ENCODE results near the gene OR13C9.

- TF ChIP-seq GATA2 (IDR thresholded peaks at IDR 0.05; ENCODE audit: low read depth, low read length): no peak
- TF ChIP-seq GATA3 (IDR thresholded peaks at IDR 0.05; ENCODE audit: low read depth, low read length): no peak
Observed at GRCh38 chr9:104635456-104635855, 17.5 kb upstream of the OR13C9 start.

Measured in SH-SY5Y (cell line).